ENCODE data around the gene ADGRB3. TPM values are rescaled to one million over a fixed set of nuclear protein-coding genes. Genes with fewer than 3 reads are reported as not detected.

The ADGRB3 gene
- total and polyA plus RNA-seq, 4 donors = 0.47 to 24.6 (median 1.9) TPM

GRCh38 chr6:68973066-68973465 is 338.0 kb downstream of the ADGRB3 start:
- no peak for ATAC-seq (ENCODE audit: insufficient read depth, low FRiP score)
- no peak overlapping the region for H3K9ac ChIP-seq (ENCODE audit: insufficient read depth in 1 of 2, low read length in 2 of 2)

DNA sequence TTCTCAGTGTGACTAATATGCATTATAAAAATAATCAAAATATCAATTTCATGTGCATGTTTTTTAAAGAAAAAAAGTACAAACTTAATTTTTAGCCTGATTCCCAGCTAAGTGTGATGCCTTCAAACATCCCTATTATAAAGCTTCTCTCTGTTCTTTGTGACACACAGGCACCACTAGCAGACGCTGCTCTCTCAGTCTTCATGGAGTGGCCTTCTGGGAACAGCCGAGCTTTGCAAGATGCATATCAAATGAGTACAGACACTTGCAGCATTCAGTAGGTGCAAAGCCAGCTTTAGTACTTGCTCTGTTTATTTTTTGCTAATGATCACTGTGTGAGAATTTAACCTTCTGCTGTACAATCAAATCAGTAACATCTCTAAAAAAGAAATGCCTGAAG is 340.0 kb downstream of the ADGRB3 start:
- 57 to 77% methylated on average over 2 of the region's 2 CpGs for WGBS, 2 donors
- no peak overlapping the region for H3K9ac ChIP-seq (ENCODE audit: insufficient read depth in 1 of 2, low read length in 2 of 2)
- H3K36me3 ChIP-seq (ENCODE audit: control insufficient read depth in 4 of 4, insufficient read depth in 4 of 4, low read length in 4 of 4) = peaks cover 0 to 7% (median 0%) of the 10 kb centered on the region in 4 donors
- no peak overlapping the region for H3K4me3 ChIP-seq
- peaks cover 0 to 10% (median 0%) of the 10 kb centered on the region in 5 donors for H3K4me1 ChIP-seq (ENCODE audit: control insufficient read depth in 5 of 5, insufficient read depth in 5 of 5, low read length in 5 of 5)
- no peak for TF ChIP-seq CTCF (IDR thresholded peaks at IDR 0.05; ENCODE audit: control extremely low read depth, extremely low read depth)
- no peaks in the 10 kb centered on the region for H3K27me3 ChIP-seq (ENCODE audit: control insufficient read depth in 3 of 3, insufficient read depth in 3 of 3, low read length in 2 of 3)
- DNase-seq = peak in 2 of 3 donors; percentile 49 to 54
- H3K9me3 ChIP-seq (ENCODE audit: control insufficient read depth in 4 of 4, insufficient read depth in 3 of 4, low read length in 3 of 4) = no peaks in the 10 kb centered on the region
- ATAC-seq (ENCODE audit: insufficient read depth, low FRiP score) = no peak
- no peak overlapping the region for H3K27ac ChIP-seq (ENCODE audit: low read depth in 1 of 2, low read length in 1 of 2)

More at GRCh38 chr6:68973066-68973465, 338.0 kb downstream of the ADGRB3 start:
- DNase-seq = no peak
- Histone ChIP-seq H3K4me1 (ENCODE audit: control insufficient read depth in 5 of 5, insufficient read depth in 5 of 5, low read length in 5 of 5) (peaks cover 0 to 10% (median 0%) of the 10 kb centered on the region in 5 donors), H3K27me3 (ENCODE audit: control insufficient read depth in 3 of 3, insufficient read depth in 3 of 3, low read length in 2 of 3) (no peaks in the 10 kb centered on the region), H3K9me3 (ENCODE audit: control insufficient read depth in 4 of 4, insufficient read depth in 3 of 4, low read length in 3 of 4) (no peaks in the 10 kb centered on the region), H3K27ac (ENCODE audit: low read depth in 1 of 2, low read length in 1 of 2) (no peak overlapping the region), H3K4me3 (no peak overlapping the region), H3K36me3 (ENCODE audit: control insufficient read depth in 4 of 4, insufficient read depth in 4 of 4, low read length in 4 of 4) (peaks cover 0 to 5% (median 0%) of the 10 kb centered on the region in 4 donors)
- no peak for TF ChIP-seq CTCF (IDR thresholded peaks at IDR 0.05; ENCODE audit: control extremely low read depth, extremely low read depth)

GRCh38 chr6:68975816-68976215 is 340.7 kb downstream of the ADGRB3 start:
- Histone ChIP-seq H3K4me3 (no peak overlapping the region), H3K9ac (ENCODE audit: insufficient read depth in 1 of 2, low read length in 2 of 2) (no peak overlapping the region), H3K4me1 (ENCODE audit: control insufficient read depth in 5 of 5, insufficient read depth in 5 of 5, low read length in 5 of 5) (peaks cover 0 to 10% (median 0%) of the 10 kb centered on the region in 5 donors), H3K9me3 (ENCODE audit: control insufficient read depth in 4 of 4, insufficient read depth in 3 of 4, low read length in 3 of 4) (no peaks in the 10 kb centered on the region), H3K27ac (ENCODE audit: low read depth in 1 of 2, low read length in 1 of 2) (no peak overlapping the region), H3K27me3 (ENCODE audit: control insufficient read depth in 3 of 3, insufficient read depth in 3 of 3, low read length in 2 of 3) (no peaks in the 10 kb centered on the region), H3K36me3 (ENCODE audit: control insufficient read depth in 4 of 4, insufficient read depth in 4 of 4, low read length in 4 of 4) (peaks cover 0 to 5% (median 0%) of the 10 kb centered on the region in 4 donors)
- no peak for ATAC-seq (ENCODE audit: insufficient read depth, low FRiP score)
- TF ChIP-seq CTCF (IDR thresholded peaks at IDR 0.05; ENCODE audit: control extremely low read depth, extremely low read depth) = no peak
- peak in 2 of 3 donors; percentile 57 to 60 for DNase-seq

GRCh38 chr6:68976260-68976659 is 341.2 kb downstream of the ADGRB3 start:
- peak in 1 of 3 donors; percentile 18 for DNase-seq
- WGBS, 2 donors = 79 to 80% methylated on average over 4 of the region's 4 CpGs
- TF ChIP-seq CTCF (IDR thresholded peaks at IDR 0.05; ENCODE audit: control extremely low read depth, extremely low read depth) = no peak
- Histone ChIP-seq H3K9me3 (ENCODE audit: control insufficient read depth in 4 of 4, insufficient read depth in 3 of 4, low read length in 3 of 4) (no peaks in the 10 kb centered on the region), H3K36me3 (ENCODE audit: control insufficient read depth in 4 of 4, insufficient read depth in 4 of 4, low read length in 4 of 4) (peaks cover 0 to 5% (median 0%) of the 10 kb centered on the region in 4 donors), H3K4me3 (no peak overlapping the region), H3K27ac (ENCODE audit: low read depth in 1 of 2, low read length in 1 of 2) (no peak overlapping the region), H3K4me1 (ENCODE audit: control insufficient read depth in 5 of 5, insufficient read depth in 5 of 5, low read length in 5 of 5) (peaks cover 0 to 10% (median 0%) of the 10 kb centered on the region in 5 donors), H3K9ac (ENCODE audit: insufficient read depth in 1 of 2, low read length in 2 of 2) (no peak overlapping the region), H3K27me3 (ENCODE audit: control insufficient read depth in 3 of 3, insufficient read depth in 3 of 3, low read length in 2 of 3) (no peaks in the 10 kb centered on the region)
- ATAC-seq (ENCODE audit: insufficient read depth, low FRiP score) = no peak
